ENCODE data around the gene AOAH. TPM values are rescaled to one million over a fixed set of nuclear protein-coding genes. Genes with fewer than 3 reads are reported as not detected.

Gene AOAH
- total and polyA plus RNA-seq, 9 of the 15 experiments (the other 6 are each of a cell fraction or from before 2014, with no cell fraction given) = not detected

DNA sequence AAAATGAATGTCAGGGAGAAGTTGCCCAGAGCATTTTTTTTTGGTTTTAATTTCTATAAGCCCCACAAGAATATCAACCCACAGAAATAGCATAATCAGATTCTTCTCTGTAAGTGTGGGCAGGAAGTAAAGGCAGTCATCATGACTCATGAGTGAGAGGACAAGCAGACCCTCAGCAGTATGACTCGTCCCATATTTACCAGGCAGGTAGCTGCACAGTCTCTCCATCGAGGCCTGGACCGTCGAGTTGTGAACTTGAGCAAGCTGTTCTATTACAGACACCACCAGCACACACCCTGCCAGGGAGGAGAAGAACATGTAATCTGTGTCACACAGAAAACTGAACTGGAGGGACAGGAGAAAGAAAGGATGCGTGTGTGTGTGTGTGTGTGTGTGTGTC lies 37.8 kb downstream of the AOAH start:
- in situ Hi-C loops (cut with MboI) = no loop called here
- H2AFZ ChIP-seq (ENCODE audit: low read depth, low read length) = no peak overlapping the region
- no peaks in the 10 kb centered on the region for H3K4me1 ChIP-seq (replicated peaks in 1 of 2; ENCODE audit: control insufficient read depth in 2 of 2, insufficient read depth in 2 of 2, low read length in 2 of 2)
- DNase-seq (ENCODE audit: extremely low read depth in 1 of 4, low spot score in 3 of 4) (no peak), ATAC-seq (no peak), FAIRE-seq (peak; percentile 26)
- ChIA-PET CTCF (ENCODE audit: low intra/inter-chr PET ratio) (no interaction called here), POLR2A (no interaction called here)
- intact Hi-C loops (cut with micrococcal nuclease) = no loop called here
- no peaks in the 10 kb centered on the region; a peak in 1 of 5 replicates for H3K27me3 ChIP-seq (ENCODE audit: control insufficient read depth in 2 of 2, insufficient read depth in 2 of 2, low read length in 2 of 2)
- H4K20me1 ChIP-seq (replicated peaks; ENCODE audit: control insufficient read depth, insufficient read depth, low read length) = no peaks in the 10 kb centered on the region
- H3K9ac ChIP-seq (ENCODE audit: insufficient read depth in 1 of 2, low read depth in 2 of 2, low read length in 2 of 2) = no peak overlapping the region
- H3K9me3 ChIP-seq (replicated peaks; ENCODE audit: control insufficient read depth, insufficient read depth, low read depth, low read length) = no peaks in the 10 kb centered on the region
- no peak overlapping the region for H3K27ac ChIP-seq (ENCODE audit: extremely low read depth, low read depth, low read length)
- no peaks in the 10 kb centered on the region for H3K9me1 ChIP-seq (ENCODE audit: control insufficient read depth, insufficient read depth, low read length)
- H3K36me3 ChIP-seq (ENCODE audit: control insufficient read depth, insufficient read depth, low read length) = no peaks in the 10 kb centered on the region
- TF ChIP-seq, protein P1, sequence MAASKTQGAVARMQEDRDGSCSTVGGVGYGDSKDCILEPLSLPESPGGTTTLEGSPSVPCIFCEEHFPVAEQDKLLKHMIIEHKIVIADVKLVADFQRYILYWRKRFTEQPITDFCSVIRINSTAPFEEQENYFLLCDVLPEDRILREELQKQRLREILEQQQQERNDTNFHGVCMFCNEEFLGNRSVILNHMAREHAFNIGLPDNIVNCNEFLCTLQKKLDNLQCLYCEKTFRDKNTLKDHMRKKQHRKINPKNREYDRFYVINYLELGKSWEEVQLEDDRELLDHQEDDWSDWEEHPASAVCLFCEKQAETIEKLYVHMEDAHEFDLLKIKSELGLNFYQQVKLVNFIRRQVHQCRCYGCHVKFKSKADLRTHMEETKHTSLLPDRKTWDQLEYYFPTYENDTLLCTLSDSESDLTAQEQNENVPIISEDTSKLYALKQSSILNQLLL (CRISPR knock-in tag; IDR thresholded peaks at IDR 0.05; ENCODE audit: borderline replicate concordance) = no peak
- TF ChIP-seq, protein P2, sequence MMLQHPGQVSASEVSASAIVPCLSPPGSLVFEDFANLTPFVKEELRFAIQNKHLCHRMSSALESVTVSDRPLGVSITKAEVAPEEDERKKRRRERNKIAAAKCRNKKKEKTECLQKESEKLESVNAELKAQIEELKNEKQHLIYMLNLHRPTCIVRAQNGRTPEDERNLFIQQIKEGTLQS (IDR thresholded peaks at IDR 0.05) = 0 out of 2 replicates have a peak, but pooled peaks have one; percentile 14
- TF ChIP-seq, protein P2 (CRISPR knock-in tag; conservative IDR thresholded peaks at IDR 0.05) = no peak
- no peak overlapping the region for H3K4me2 ChIP-seq (ENCODE audit: insufficient read depth, low read length)
- no TSS peak for BruUV-seq (replicated peaks)
- 0% methylated on average over 5 of the region's 5 CpGs for WGBS (ENCODE audit: insufficient coverage, low coverage, missing lambda C conversion rate)
- H3K4me3 ChIP-seq = no peak overlapping the region
- H3K79me2 ChIP-seq (ENCODE audit: control insufficient read depth, insufficient read depth, low read length) = no peaks in the 10 kb centered on the region

DNA sequence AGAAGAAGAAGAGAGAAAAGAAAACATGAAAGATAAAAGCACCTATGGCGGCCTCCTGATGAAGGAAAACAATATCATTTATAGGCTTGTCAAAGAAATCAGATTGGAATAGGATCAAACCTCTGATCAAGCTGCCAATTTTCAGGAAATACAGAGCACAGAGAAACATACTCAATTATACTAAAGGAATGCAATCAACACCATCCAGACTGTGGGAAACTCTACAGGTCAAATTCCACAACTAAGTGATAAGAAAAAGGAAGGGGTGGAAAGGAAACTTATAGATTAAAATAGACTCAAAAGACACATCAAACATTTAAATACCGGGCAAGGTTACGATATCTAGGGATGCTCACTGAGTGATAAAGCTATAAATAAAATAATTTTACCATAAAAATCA lies 39.3 kb downstream of the AOAH start:
- Histone ChIP-seq H3K79me2 (ENCODE audit: control insufficient read depth, insufficient read depth, low read length) (no peaks in the 10 kb centered on the region), H3K9ac (ENCODE audit: insufficient read depth in 1 of 2, low read depth in 2 of 2, low read length in 2 of 2) (no peak overlapping the region), H3K4me3 (no peak overlapping the region), H3K27me3 (ENCODE audit: control insufficient read depth in 2 of 2, insufficient read depth in 2 of 2, low read length in 2 of 2) (no peaks in the 10 kb centered on the region; a peak in 1 of 5 replicates), H3K4me2 (ENCODE audit: insufficient read depth, low read length) (no peak overlapping the region), H3K36me3 (ENCODE audit: control insufficient read depth, insufficient read depth, low read length) (no peaks in the 10 kb centered on the region), H3K9me3 (replicated peaks; ENCODE audit: control insufficient read depth, insufficient read depth, low read depth, low read length) (no peaks in the 10 kb centered on the region), H3K27ac (ENCODE audit: extremely low read depth, low read depth, low read length) (no peak overlapping the region), H4K20me1 (replicated peaks; ENCODE audit: control insufficient read depth, insufficient read depth, low read length) (no peaks in the 10 kb centered on the region), H3K4me1 (replicated peaks in 1 of 2; ENCODE audit: control insufficient read depth in 2 of 2, insufficient read depth in 2 of 2, low read length in 2 of 2) (no peaks in the 10 kb centered on the region), H2AFZ (ENCODE audit: low read depth, low read length) (no peak overlapping the region), H3K9me1 (ENCODE audit: control insufficient read depth, insufficient read depth, low read length) (no peaks in the 10 kb centered on the region)
- no peak for FAIRE-seq
- WGBS (ENCODE audit: insufficient coverage, low coverage, missing lambda C conversion rate) = 1% methylated on average over 3 of the region's 3 CpGs
- no TSS peak for BruUV-seq (replicated peaks)
- no peak for ATAC-seq
- POLR2A ChIA-PET = interaction anchor here (1.0 kb wide), 1 partner anchor 21 kb away, joined by 3 read pairs; no protein-coding TSS in a partner anchor
- CTCF ChIA-PET (ENCODE audit: low intra/inter-chr PET ratio) = no interaction called here
- no peak for DNase-seq (ENCODE audit: extremely low read depth in 1 of 4, low spot score in 3 of 4)
- in situ Hi-C loops (cut with MboI) (no loop called here), intact Hi-C loops (cut with micrococcal nuclease) (no loop called here)
- no peak for TF ChIP-seq NFRKB (IDR thresholded peaks at IDR 0.05; ENCODE audit: low read depth)
- no peak for TF ChIP-seq KDM4B (IDR thresholded peaks at IDR 0.05; ENCODE audit: borderline replicate concordance in 2 of 2, low read depth in 1 of 2)
- TF ChIP-seq DACH1 (IDR thresholded peaks at IDR 0.05; ENCODE audit: partially characterized antibody) = no peak
- TF ChIP-seq RFX5 (IDR thresholded peaks at IDR 0.05; ENCODE audit: low read depth, low read length) = no peak
- no peak for TF ChIP-seq HNRNPH1 (optimal IDR thresholded peaks at IDR 0.05; ENCODE audit: low read depth, low read length)
- TF ChIP-seq FOSL1 (tag; conservative IDR thresholded peaks at IDR 0.05) = no peak
- TF ChIP-seq, protein P3, sequence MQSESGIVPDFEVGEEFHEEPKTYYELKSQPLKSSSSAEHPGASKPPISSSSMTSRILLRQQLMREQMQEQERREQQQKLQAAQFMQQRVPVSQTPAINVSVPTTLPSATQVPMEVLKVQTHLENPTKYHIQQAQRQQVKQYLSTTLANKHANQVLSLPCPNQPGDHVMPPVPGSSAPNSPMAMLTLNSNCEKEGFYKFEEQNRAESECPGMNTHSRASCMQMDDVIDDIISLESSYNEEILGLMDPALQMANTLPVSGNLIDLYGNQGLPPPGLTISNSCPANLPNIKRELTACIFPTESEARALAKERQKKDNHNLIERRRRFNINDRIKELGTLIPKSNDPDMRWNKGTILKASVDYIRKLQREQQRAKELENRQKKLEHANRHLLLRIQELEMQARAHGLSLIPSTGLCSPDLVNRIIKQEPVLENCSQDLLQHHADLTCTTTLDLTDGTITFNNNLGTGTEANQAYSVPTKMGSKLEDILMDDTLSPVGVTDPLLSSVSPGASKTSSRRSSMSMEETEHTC (IDR thresholded peaks at IDR 0.05) = no peak
